ENCODE results near the gene LTO1.

Gene LTO1

DNA sequence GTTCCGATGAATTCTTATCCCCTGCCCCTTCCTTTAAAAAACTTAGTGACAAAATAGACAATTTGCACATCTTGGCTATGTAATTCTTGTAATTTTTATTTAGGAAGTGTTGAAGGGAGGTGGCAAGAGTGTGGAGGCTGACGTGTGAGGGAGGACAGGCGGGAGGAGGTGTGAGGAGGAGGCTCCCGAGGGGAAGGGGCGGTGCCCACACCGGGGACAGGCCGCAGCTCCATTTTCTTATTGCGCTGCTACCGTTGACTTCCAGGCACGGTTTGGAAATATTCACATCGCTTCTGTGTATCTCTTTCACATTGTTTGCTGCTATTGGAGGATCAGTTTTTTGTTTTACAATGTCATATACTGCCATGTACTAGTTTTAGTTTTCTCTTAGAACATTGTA is 22.2 kb downstream of the LTO1 start:
- H3K36me3 ChIP-seq (ENCODE audit: low read depth): peaks cover 62% of the 10 kb centered on the region
- DNase-seq (ENCODE audit: low spot score): no peak

GRCh38 chr11:69651834-69652620 is 23.1 kb downstream of the LTO1 start:
- Histone ChIP-seq H3K27ac (ENCODE audit: poor library complexity, severe bottlenecking) (no peak overlapping the region), H3K36me3 (ENCODE audit: low read depth) (peaks cover 72% of the 10 kb centered on the region), H3K27me3 (ENCODE audit: insufficient read depth, poor library complexity, severe bottlenecking) (no peaks in the 10 kb centered on the region), H3K9me3 (ENCODE audit: severe bottlenecking) (no peaks in the 10 kb centered on the region), H3K4me1 (ENCODE audit: insufficient read depth, poor library complexity, severe bottlenecking) (peaks cover 4% of the 10 kb centered on the region), H3K4me3 (ENCODE audit: severe bottlenecking) (no peak overlapping the region)
- TF ChIP-seq, protein P1, sequence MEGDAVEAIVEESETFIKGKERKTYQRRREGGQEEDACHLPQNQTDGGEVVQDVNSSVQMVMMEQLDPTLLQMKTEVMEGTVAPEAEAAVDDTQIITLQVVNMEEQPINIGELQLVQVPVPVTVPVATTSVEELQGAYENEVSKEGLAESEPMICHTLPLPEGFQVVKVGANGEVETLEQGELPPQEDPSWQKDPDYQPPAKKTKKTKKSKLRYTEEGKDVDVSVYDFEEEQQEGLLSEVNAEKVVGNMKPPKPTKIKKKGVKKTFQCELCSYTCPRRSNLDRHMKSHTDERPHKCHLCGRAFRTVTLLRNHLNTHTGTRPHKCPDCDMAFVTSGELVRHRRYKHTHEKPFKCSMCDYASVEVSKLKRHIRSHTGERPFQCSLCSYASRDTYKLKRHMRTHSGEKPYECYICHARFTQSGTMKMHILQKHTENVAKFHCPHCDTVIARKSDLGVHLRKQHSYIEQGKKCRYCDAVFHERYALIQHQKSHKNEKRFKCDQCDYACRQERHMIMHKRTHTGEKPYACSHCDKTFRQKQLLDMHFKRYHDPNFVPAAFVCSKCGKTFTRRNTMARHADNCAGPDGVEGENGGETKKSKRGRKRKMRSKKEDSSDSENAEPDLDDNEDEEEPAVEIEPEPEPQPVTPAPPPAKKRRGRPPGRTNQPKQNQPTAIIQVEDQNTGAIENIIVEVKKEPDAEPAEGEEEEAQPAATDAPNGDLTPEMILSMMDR (IDR thresholded peaks at IDR 0.05; ENCODE audit: poor library complexity, severe bottlenecking): no peak
- DNase-seq (ENCODE audit: low spot score) (no peak), ATAC-seq (ENCODE audit: low read depth) (no peak)

More for the DNA sequence above, 22.2 kb downstream of the LTO1 start:
- TF ChIP-seq, protein P1 (IDR thresholded peaks at IDR 0.05; ENCODE audit: poor library complexity, severe bottlenecking): no peak
- no peaks in the 10 kb centered on the region for H3K27me3 ChIP-seq (ENCODE audit: insufficient read depth, poor library complexity, severe bottlenecking)
- no peak overlapping the region for H3K4me3 ChIP-seq (ENCODE audit: severe bottlenecking)
- ATAC-seq (ENCODE audit: low read depth): no peak
- H3K4me1 ChIP-seq (ENCODE audit: insufficient read depth, poor library complexity, severe bottlenecking): peaks cover 4% of the 10 kb centered on the region
- no peaks in the 10 kb centered on the region for H3K9me3 ChIP-seq (ENCODE audit: severe bottlenecking)
- H3K27ac ChIP-seq (ENCODE audit: poor library complexity, severe bottlenecking): no peak overlapping the region

GRCh38 chr11:69650832-69651344 is 24.3 kb downstream of the LTO1 start:
- H3K4me1 ChIP-seq (ENCODE audit: insufficient read depth, poor library complexity, severe bottlenecking): peaks cover 4% of the 10 kb centered on the region
- TF ChIP-seq, protein P1 (IDR thresholded peaks at IDR 0.05; ENCODE audit: poor library complexity, severe bottlenecking): no peak
- DNase-seq (ENCODE audit: low spot score): peak; percentile 56
- no peak overlapping the region for H3K27ac ChIP-seq (ENCODE audit: poor library complexity, severe bottlenecking)
- H3K9me3 ChIP-seq (ENCODE audit: severe bottlenecking): no peaks in the 10 kb centered on the region
- ATAC-seq (ENCODE audit: low read depth): no peak
- peaks cover 84% of the 10 kb centered on the region for H3K36me3 ChIP-seq (ENCODE audit: low read depth)
- H3K27me3 ChIP-seq (ENCODE audit: insufficient read depth, poor library complexity, severe bottlenecking): no peaks in the 10 kb centered on the region
- H3K4me3 ChIP-seq (ENCODE audit: severe bottlenecking): no peak overlapping the region

DNA sequence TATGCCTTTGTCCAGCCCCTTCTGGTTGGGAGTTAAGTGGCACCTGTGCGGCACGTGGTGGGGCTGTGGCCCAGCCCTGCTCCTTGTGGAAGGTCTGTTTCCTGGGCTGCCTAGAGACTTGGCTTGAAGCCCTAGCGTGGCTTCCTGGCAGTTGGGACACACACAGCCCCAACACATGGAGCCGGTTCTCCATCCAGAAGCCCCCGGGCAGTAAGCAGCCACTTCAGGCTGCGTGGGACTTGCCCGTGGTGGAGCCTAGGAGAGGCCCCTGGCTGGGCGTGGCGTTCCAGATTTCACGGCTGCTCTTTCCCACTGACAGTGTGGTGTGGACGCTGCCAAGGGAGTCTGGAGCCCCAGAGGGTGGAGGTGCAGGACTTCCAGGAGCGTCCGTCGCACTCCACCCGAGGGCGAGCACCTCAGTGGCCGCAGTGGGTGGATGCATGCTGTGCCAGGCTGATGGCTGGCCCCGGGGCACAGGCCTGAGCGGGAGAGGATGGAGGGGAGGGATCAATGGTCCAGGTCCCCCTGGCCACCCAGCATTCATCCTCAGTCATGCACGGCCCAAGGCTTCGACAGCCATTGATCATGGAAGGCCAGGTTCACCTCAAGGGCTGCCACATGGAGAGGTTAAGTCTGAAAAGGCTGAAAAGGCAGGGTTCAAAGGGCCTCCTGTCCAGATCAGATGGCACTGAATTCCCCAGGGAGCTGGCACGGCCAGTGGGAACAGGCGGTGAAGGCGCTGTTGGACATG is 24.9 kb downstream of the LTO1 start:
- DNase-seq (ENCODE audit: low spot score): peak; percentile 49
- H3K27ac ChIP-seq (ENCODE audit: poor library complexity, severe bottlenecking): no peak overlapping the region
- peaks cover 4% of the 10 kb centered on the region for H3K4me1 ChIP-seq (ENCODE audit: insufficient read depth, poor library complexity, severe bottlenecking)
- H3K9me3 ChIP-seq (ENCODE audit: severe bottlenecking): no peaks in the 10 kb centered on the region
- ATAC-seq (ENCODE audit: low read depth): no peak
- peaks cover 90% of the 10 kb centered on the region for H3K36me3 ChIP-seq (ENCODE audit: low read depth)
- no peaks in the 10 kb centered on the region for H3K27me3 ChIP-seq (ENCODE audit: insufficient read depth, poor library complexity, severe bottlenecking)
- H3K4me3 ChIP-seq (ENCODE audit: severe bottlenecking): no peak overlapping the region
- TF ChIP-seq, protein P1 (IDR thresholded peaks at IDR 0.05; ENCODE audit: poor library complexity, severe bottlenecking): no peak
